ENCODE measurements around the gene ASIC2. TPM values are rescaled to one million over a fixed set of nuclear protein-coding genes. Genes with fewer than 3 reads are reported as not detected.

ASIC2 gene
- total RNA-seq, 1 experiment from 2014 or later, result not detected

- Histone ChIP-seq H3K27me3 (ENCODE audit: insufficient read depth, low read length) (no peaks in the 10 kb centered on the region), H2AFZ (ENCODE audit: low read depth, low read length, poor library complexity, severe bottlenecking) (no peak overlapping the region), H3K4me2 (ENCODE audit: low read length) (no peak overlapping the region), H3K4me1 (ENCODE audit: control insufficient read depth in 1 of 2, insufficient read depth in 2 of 2, low read length in 2 of 2) (no peaks in the 10 kb centered on the region), H3K9me3 (ENCODE audit: control insufficient read depth in 1 of 2, insufficient read depth in 1 of 2, low read depth in 1 of 2, low read length in 2 of 2) (no peaks in the 10 kb centered on the region), H3K36me3 (ENCODE audit: control insufficient read depth in 1 of 2, insufficient read depth in 2 of 2, low read length in 2 of 2) (no peaks in the 10 kb centered on the region), H3K27ac (ENCODE audit: low read depth, low read length) (no peak overlapping the region), H4K20me1 (ENCODE audit: insufficient read depth) (no peaks in the 10 kb centered on the region), H3K9ac (ENCODE audit: low read length) (no peak overlapping the region), H3K4me3 (replicated peaks in 1 of 2; ENCODE audit: low read depth in 1 of 2, low read length in 2 of 2) (no peak overlapping the region), H3K9me2 (ENCODE audit: insufficient read depth) (no peaks in the 10 kb centered on the region), H3K79me2 (ENCODE audit: insufficient read depth, low read length) (no peaks in the 10 kb centered on the region)
- ATAC-seq, result no peak
- no peak for DNase-seq (ENCODE audit: low read depth, low spot score)
- intact Hi-C loops (cut with micrococcal nuclease), result no loop called here
- RAD21 ChIA-PET (ENCODE audit: low non-redundant PET in 1 of 2, low total read pairs in 2 of 2, uncharacterized antibody in 2 of 2, unreplicated experiment in 2 of 2), result no interaction called here
- POLR2A ChIA-PET, result no interaction called here
- BruUV-seq (replicated peaks), result no TSS peak
- CTCF ChIA-PET, result no interaction called here
- TF ChIP-seq, protein P1, sequence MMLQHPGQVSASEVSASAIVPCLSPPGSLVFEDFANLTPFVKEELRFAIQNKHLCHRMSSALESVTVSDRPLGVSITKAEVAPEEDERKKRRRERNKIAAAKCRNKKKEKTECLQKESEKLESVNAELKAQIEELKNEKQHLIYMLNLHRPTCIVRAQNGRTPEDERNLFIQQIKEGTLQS (IDR thresholded peaks at IDR 0.05), result no peak
- no peak for TF ChIP-seq JUND (IDR thresholded peaks at IDR 0.05)
- no peak for TF ChIP-seq SRF (IDR thresholded peaks at IDR 0.05; ENCODE audit: low read depth)
- TF ChIP-seq CEBPB (IDR thresholded peaks at IDR 0.05; ENCODE audit: low read depth), result no peak
- no peak for TF ChIP-seq MAX (IDR thresholded peaks at IDR 0.05)
- TF ChIP-seq SP1 (IDR thresholded peaks at IDR 0.05; ENCODE audit: low read depth), result no peak
- TF ChIP-seq YY1 (IDR thresholded peaks at IDR 0.05; ENCODE audit: extremely low read depth, insufficient replicate concordance, low read depth, low read length), result no peak
- TF ChIP-seq, protein P2, sequence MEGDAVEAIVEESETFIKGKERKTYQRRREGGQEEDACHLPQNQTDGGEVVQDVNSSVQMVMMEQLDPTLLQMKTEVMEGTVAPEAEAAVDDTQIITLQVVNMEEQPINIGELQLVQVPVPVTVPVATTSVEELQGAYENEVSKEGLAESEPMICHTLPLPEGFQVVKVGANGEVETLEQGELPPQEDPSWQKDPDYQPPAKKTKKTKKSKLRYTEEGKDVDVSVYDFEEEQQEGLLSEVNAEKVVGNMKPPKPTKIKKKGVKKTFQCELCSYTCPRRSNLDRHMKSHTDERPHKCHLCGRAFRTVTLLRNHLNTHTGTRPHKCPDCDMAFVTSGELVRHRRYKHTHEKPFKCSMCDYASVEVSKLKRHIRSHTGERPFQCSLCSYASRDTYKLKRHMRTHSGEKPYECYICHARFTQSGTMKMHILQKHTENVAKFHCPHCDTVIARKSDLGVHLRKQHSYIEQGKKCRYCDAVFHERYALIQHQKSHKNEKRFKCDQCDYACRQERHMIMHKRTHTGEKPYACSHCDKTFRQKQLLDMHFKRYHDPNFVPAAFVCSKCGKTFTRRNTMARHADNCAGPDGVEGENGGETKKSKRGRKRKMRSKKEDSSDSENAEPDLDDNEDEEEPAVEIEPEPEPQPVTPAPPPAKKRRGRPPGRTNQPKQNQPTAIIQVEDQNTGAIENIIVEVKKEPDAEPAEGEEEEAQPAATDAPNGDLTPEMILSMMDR (IDR thresholded peaks at IDR 0.05 in 2 of 3, conservative IDR thresholded peaks at IDR 0.05 in 1 of 3; ENCODE audit: borderline replicate concordance in 1 of 3, insufficient read depth in 1 of 3, low read depth in 2 of 3, low read length in 2 of 3), result no peak
- TF ChIP-seq RAD21 (IDR thresholded peaks at IDR 0.05; ENCODE audit: low read depth), result no peak
Measured at GRCh38 chr17:33302394-33302793, 9.3 kb upstream of the ASIC2 start.

GRCh38 chr17:33300241-33300640, 7.1 kb upstream of the ASIC2 start:
- RAD21 ChIA-PET (ENCODE audit: low non-redundant PET in 1 of 2, low total read pairs in 2 of 2, uncharacterized antibody in 2 of 2, unreplicated experiment in 2 of 2), result no interaction called here

More at GRCh38 chr17:33300241-33300640, 7.1 kb upstream of the ASIC2 start:
- TF ChIP-seq RAD21 (IDR thresholded peaks at IDR 0.05; ENCODE audit: low read depth) (no peak), JUND (IDR thresholded peaks at IDR 0.05) (no peak), ELF1 (IDR thresholded peaks at IDR 0.05; ENCODE audit: borderline replicate concordance, low read depth) (no peak), EZH2 (IDR thresholded peaks at IDR 0.05) (no peak)
- Histone ChIP-seq H3K9ac (ENCODE audit: low read length) (no peak overlapping the region), H3K9me2 (ENCODE audit: insufficient read depth) (no peaks in the 10 kb centered on the region), H4K20me1 (ENCODE audit: insufficient read depth) (no peaks in the 10 kb centered on the region), H3K4me1 (ENCODE audit: control insufficient read depth in 1 of 2, insufficient read depth in 2 of 2, low read length in 2 of 2) (no peaks in the 10 kb centered on the region), H3K27ac (ENCODE audit: low read depth, low read length) (no peak overlapping the region), H3K36me3 (ENCODE audit: control insufficient read depth in 1 of 2, insufficient read depth in 2 of 2, low read length in 2 of 2) (no peaks in the 10 kb centered on the region), H3K9me3 (ENCODE audit: control insufficient read depth in 1 of 2, insufficient read depth in 1 of 2, low read depth in 1 of 2, low read length in 2 of 2) (no peaks in the 10 kb centered on the region), H2AFZ (ENCODE audit: low read depth, low read length, poor library complexity, severe bottlenecking) (no peak overlapping the region), H3K27me3 (ENCODE audit: insufficient read depth, low read length) (no peaks in the 10 kb centered on the region), H3K4me3 (replicated peaks in 1 of 2; ENCODE audit: low read depth in 1 of 2, low read length in 2 of 2) (no peak overlapping the region), H3K79me2 (ENCODE audit: insufficient read depth, low read length) (no peaks in the 10 kb centered on the region), H3K4me2 (ENCODE audit: low read length) (no peak overlapping the region)
- DNase-seq (ENCODE audit: low read depth, low spot score) (no peak), ATAC-seq (no peak)
- no TSS peak for BruUV-seq (replicated peaks)
- ChIA-PET POLR2A (no interaction called here), CTCF (no interaction called here)
- intact Hi-C loops (cut with micrococcal nuclease), result no loop called here
